ENCODE measurements around the gene GJA1. TPM values are rescaled to one million over a fixed set of nuclear protein-coding genes. Genes with fewer than 3 reads are reported as not detected.

Gene GJA1
- total RNA-seq, 1 experiment from 2014 or later, result 528 TPM

DNA sequence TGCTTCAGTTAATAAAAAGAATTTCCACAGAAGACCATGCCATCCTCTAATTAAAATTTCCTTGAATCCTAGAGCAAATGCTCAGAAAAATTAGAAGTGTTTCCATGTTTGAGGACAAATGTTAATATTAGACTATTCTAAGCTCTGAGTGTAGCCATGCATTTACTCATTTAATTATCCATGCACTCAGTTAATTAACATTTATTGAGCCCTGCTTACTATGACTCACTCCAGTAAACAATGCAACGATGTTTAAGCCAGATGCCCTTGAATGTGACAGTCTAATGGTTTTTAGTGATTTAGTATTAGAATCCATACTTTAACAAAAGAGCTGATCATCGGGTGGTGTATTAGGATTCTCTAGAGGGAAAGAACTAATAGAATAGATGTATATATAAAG, 37.3 kb upstream of the GJA1 start:
- Histone ChIP-seq H3K27me3 (ENCODE audit: insufficient read depth, low read length) (no peaks in the 10 kb centered on the region), H2BK5ac (ENCODE audit: insufficient read length, low read length) (no peak overlapping the region), H2BK15ac (ENCODE audit: low read depth, low read length) (no peak overlapping the region), H3K79me1 (ENCODE audit: insufficient read depth, low read depth, low read length, poor library complexity, severe bottlenecking) (no peaks in the 10 kb centered on the region), H2AK5ac (ENCODE audit: insufficient read length, low read length) (no peak overlapping the region), H3K56ac (ENCODE audit: insufficient read length, low read depth, low read length) (no peak overlapping the region), H4K8ac (replicated peaks; ENCODE audit: insufficient read length, low read depth, low read length) (no peak overlapping the region), H3K18ac (ENCODE audit: insufficient read length, low read depth, low read length) (no peak overlapping the region), H3K9me3 (ENCODE audit: control insufficient read depth, low read depth, low read length) (no peaks in the 10 kb centered on the region), H3K23me2 (ENCODE audit: insufficient read length, low read depth, low read length, poor library complexity, severe bottlenecking) (no peaks in the 10 kb centered on the region), H2BK20ac (ENCODE audit: low read depth, low read length, poor library complexity, severe bottlenecking) (no peak overlapping the region), H3K9ac (ENCODE audit: extremely low read depth, insufficient read length, low read length) (no peak overlapping the region), H2BK12ac (ENCODE audit: insufficient read length, low read depth, low read length) (no peak overlapping the region), H3K4me2 (ENCODE audit: insufficient read depth, insufficient read length, low read length) (no peak overlapping the region), H3K27ac (ENCODE audit: insufficient read length, low read depth, low read length) (no peak overlapping the region), H3K23ac (ENCODE audit: insufficient read length, low read depth, low read length) (no peak overlapping the region), H3K14ac (ENCODE audit: insufficient read depth, low read length) (no peak overlapping the region), H3K79me2 (ENCODE audit: insufficient read depth, low read length) (no peaks in the 10 kb centered on the region), H2BK120ac (ENCODE audit: low read depth, low read length, poor library complexity, severe bottlenecking) (no peak overlapping the region), H2AFZ (ENCODE audit: low read length) (no peak overlapping the region), H4K5ac (ENCODE audit: insufficient read length, low read depth, low read length) (no peak overlapping the region), H3K4ac (ENCODE audit: low read depth, low read length) (no peak overlapping the region), H3T11ph (ENCODE audit: low read length) (no peak overlapping the region), H4K91ac (ENCODE audit: insufficient read length, low read depth, low read length) (no peak overlapping the region), H3K4me1 (ENCODE audit: insufficient read depth, low read length) (no peaks in the 10 kb centered on the region), H4K20me1 (ENCODE audit: control insufficient read depth, insufficient read depth, insufficient read length) (no peaks in the 10 kb centered on the region)
- no peak overlapping the region for H3K27ac Mint-ChIP-seq
- H3K9me3 Mint-ChIP-seq, result no peaks in the 10 kb centered on the region
- peaks cover 0 to 8% of the 10 kb centered on the region in 2 experiments; a peak in 2 of 4 replicates for H3K4me1 Mint-ChIP-seq
- DNase-seq, result no peak
- H3K27me3 Mint-ChIP-seq (ENCODE audit: low read depth), result no peaks in the 10 kb centered on the region
- H3K4me3 Mint-ChIP-seq, result no peak overlapping the region
- no peak for TF ChIP-seq CTCF (conservative IDR thresholded peaks at IDR 0.05)
- no peaks in the 10 kb centered on the region for H3K36me3 Mint-ChIP-seq (ENCODE audit: insufficient read depth in 1 of 3, low read depth in 3 of 3)
- WGBS (ENCODE audit: extremely low coverage, insufficient read length, low lambda C conversion rate), result no CpG with 5 or more reads among the region's 2 CpGs

Measured in H9 (cell line).